ENCODE results near the gene ZNF80.

Gene ZNF80

GRCh38 chr3:114218578-114219185 is 18.7 kb downstream of the ZNF80 start:
- no peak for DNase-seq

DNA sequence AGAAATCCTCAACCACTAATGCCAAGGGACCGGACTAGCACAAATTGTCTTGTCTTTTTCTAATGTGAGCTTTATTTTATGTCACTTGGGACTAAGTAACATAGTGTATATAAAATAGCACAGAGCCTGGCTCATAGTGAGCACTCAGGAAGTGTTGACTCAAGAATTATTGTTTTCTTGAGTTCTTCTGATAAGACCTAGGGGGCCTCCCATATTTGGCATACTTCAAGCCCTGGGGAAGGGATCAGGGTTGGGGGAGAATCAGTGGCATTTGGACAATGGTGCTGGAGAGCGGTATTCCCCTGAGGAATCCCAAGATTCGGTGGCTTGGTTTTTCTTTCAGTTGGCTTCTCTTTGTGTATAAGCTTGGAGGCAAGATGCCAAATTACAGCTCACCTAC is 19.4 kb downstream of the ZNF80 start:
- no peak for DNase-seq

GRCh38 chr3:114217266-114217665 is 20.1 kb downstream of the ZNF80 start:
- no peak for DNase-seq

GRCh38 chr3:114216186-114216970 is 21.0 kb downstream of the ZNF80 start:
- DNase-seq: no peak

GRCh38 chr3:114214542-114215341 is 22.6 kb downstream of the ZNF80 start:
- DNase-seq: no peak

- DNase-seq: no peak
Measured at GRCh38 chr3:114213627-114214541, 23.5 kb downstream of the ZNF80 start.

- no peak for DNase-seq
Measured at GRCh38 chr3:114213292-114213626, 24.1 kb downstream of the ZNF80 start.

GRCh38 chr3:114212646-114213045 is 24.7 kb downstream of the ZNF80 start:
- DNase-seq: no peak

- no peak for DNase-seq
Measured at GRCh38 chr3:114207768-114208167, 29.6 kb downstream of the ZNF80 start.

- DNase-seq: no peak
Measured at GRCh38 chr3:114206342-114206741, 31.0 kb downstream of the ZNF80 start.

GRCh38 chr3:114205541-114205940 is 31.8 kb downstream of the ZNF80 start:
- no peak for DNase-seq

DNA sequence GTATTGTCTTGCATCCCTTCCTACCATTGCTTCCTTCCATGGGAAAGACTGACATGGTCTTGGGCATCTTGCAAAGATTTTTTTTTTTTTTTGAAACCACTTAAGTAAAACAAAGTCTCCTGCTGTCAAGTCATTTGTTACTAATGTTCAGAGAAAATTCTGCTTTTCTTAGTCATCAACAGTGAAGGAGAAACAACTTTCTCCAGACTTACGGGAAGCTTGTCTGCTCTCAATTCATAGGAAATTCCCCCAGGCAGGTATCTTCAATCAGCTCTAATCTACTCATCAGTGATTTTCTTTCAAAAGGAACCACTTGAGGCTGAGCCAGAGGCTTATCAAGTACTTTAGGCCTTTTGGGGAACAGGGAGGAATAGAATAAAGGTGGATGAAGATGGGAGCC is 42.6 kb downstream of the ZNF80 start:
- DNase-seq: no peak

GRCh38 chr3:114192136-114192535 is 45.2 kb downstream of the ZNF80 start:
- no peak for DNase-seq

- no peak for DNase-seq
Measured at GRCh38 chr3:114186501-114186900, 50.9 kb downstream of the ZNF80 start.

Measured in DMS 273 treated with DMSO at 0.1 percent for 48 hours (cell line).